H9 (cell line): Measurements from ENCODE around the gene ST8SIA5. TPM values are rescaled to one million over a fixed set of nuclear protein-coding genes. Genes with fewer than 3 reads are reported as not detected.

Experiments
- DNase-seq: peaks from one replicate; pipeline ENCODE4 v3.0.0-alpha.2; 2017
- H2AFZ ChIP-seq: one replicate; pipeline ENCODE4 v1.6.1; 2013; ENCODE audit warnings: mild to moderate bottlenecking, low read length, control low read depth, moderate library complexity
- H2AK5ac ChIP-seq: 2 replicates; pipeline ENCODE4 v1.6.1; 2013; ENCODE audit warnings: low read length, control low read depth, mixed read lengths; ENCODE audit not compliant: insufficient read length
- H2BK120ac ChIP-seq: one replicate; pipeline ENCODE4 v1.6.1; 2013; ENCODE audit warnings: low read depth, mild to moderate bottlenecking, low read length, control low read depth, inconsistent platforms; ENCODE audit not compliant: poor library complexity, severe bottlenecking
- H2BK12ac ChIP-seq: 2 replicates; pipeline ENCODE4 v1.6.1; 2013; ENCODE audit warnings: low read length, control low read depth, mixed read lengths, low read depth; ENCODE audit not compliant: insufficient read length
- H2BK15ac ChIP-seq: 2 replicates; pipeline ENCODE4 v1.6.1; 2013; ENCODE audit warnings: low read depth, low read length, control low read depth
- H2BK20ac ChIP-seq: one replicate; pipeline ENCODE4 v1.6.1; 2013; ENCODE audit warnings: low read depth, mild to moderate bottlenecking, low read length, control low read depth, inconsistent platforms; ENCODE audit not compliant: poor library complexity, severe bottlenecking
- H2BK5ac ChIP-seq: 2 replicates; pipeline ENCODE4 v1.6.1; 2013; ENCODE audit warnings: low read length, control low read depth, mixed read lengths; ENCODE audit not compliant: insufficient read length
- H3K14ac ChIP-seq: 2 replicates; pipeline ENCODE4 v1.6.1; 2013; ENCODE audit warnings: low read length, control low read depth; ENCODE audit not compliant: insufficient read depth
- H3K18ac ChIP-seq: 2 replicates; pipeline ENCODE4 v1.6.1; 2013; ENCODE audit warnings: low read depth, mild to moderate bottlenecking, mixed read lengths, low read length, control low read depth; ENCODE audit not compliant: insufficient read length
- H3K23ac ChIP-seq: 2 replicates; pipeline ENCODE4 v1.6.1; 2013; ENCODE audit warnings: low read length, control low read depth, mixed read lengths, low read depth; ENCODE audit not compliant: insufficient read length
- H3K23me2 ChIP-seq: 2 replicates; pipeline ENCODE4 v1.6.1; 2013; ENCODE audit warnings: low read depth, mild to moderate bottlenecking, mixed read lengths, low read length, control low read depth; ENCODE audit not compliant: insufficient read length, poor library complexity, severe bottlenecking
- H3K27ac ChIP-seq: 2 replicates; pipeline ENCODE4 v1.5.1; 2013; ENCODE audit warnings: low read length, control low read depth, mixed read lengths, low read depth; ENCODE audit not compliant: insufficient read length
- H3K27me3 ChIP-seq: 2 replicates; pipeline ENCODE4 v1.6.1; 2013; ENCODE audit warnings: low read length, control low read depth, inconsistent platforms; ENCODE audit not compliant: insufficient read depth
- H3K4ac ChIP-seq: 2 replicates; pipeline ENCODE4 v1.6.1; 2013; ENCODE audit warnings: low read depth, mild to moderate bottlenecking, control low read depth, inconsistent platforms, low read length, moderate library complexity
- H3K4me1 ChIP-seq: 2 replicates; pipeline ENCODE4 v1.6.1; 2013; ENCODE audit warnings: low read length, control low read depth, inconsistent platforms; ENCODE audit not compliant: insufficient read depth
- H3K4me2 ChIP-seq: 2 replicates; pipeline ENCODE4 v1.6.1; 2013; ENCODE audit warnings: low read length, control low read depth, mixed read lengths; ENCODE audit not compliant: insufficient read length, insufficient read depth
- H3K56ac ChIP-seq: 2 replicates; pipeline ENCODE4 v1.6.1; 2013; ENCODE audit warnings: low read depth, mild to moderate bottlenecking, mixed read lengths, low read length, control low read depth; ENCODE audit not compliant: insufficient read length
- H3K79me1 ChIP-seq: 2 replicates; pipeline ENCODE4 v1.6.1; 2013; ENCODE audit warnings: low read depth, mild to moderate bottlenecking, moderate library complexity, low read length, control low read depth, inconsistent platforms; ENCODE audit not compliant: insufficient read depth, poor library complexity, severe bottlenecking
- H3K79me2 ChIP-seq: 2 replicates; pipeline ENCODE4 v1.6.1; 2013; ENCODE audit warnings: low read length, control low read depth, inconsistent platforms; ENCODE audit not compliant: insufficient read depth
- H3K9ac ChIP-seq: 2 replicates; pipeline ENCODE4 v1.6.1; 2013; ENCODE audit warnings: low read length, control low read depth, mixed read lengths; ENCODE audit not compliant: insufficient read length; ENCODE audit errors: extremely low read depth
- H3K9me3 ChIP-seq: one replicate; pipeline ENCODE4 v1.6.1; 2013; ENCODE audit warnings: low read depth, low read length, inconsistent platforms; ENCODE audit not compliant: control insufficient read depth
- H3T11ph ChIP-seq: one replicate; pipeline ENCODE4 v1.6.1; 2013; ENCODE audit warnings: mild to moderate bottlenecking, low read length, control low read depth, inconsistent platforms
- H4K20me1 ChIP-seq: one replicate; pipeline ENCODE4 v1.6.1; 2013; ENCODE audit not compliant: control insufficient read depth, insufficient read length, insufficient read depth
- H4K5ac ChIP-seq: 2 replicates; pipeline ENCODE4 v1.6.1; 2013; ENCODE audit warnings: low read depth, mild to moderate bottlenecking, mixed read lengths, low read length, control low read depth; ENCODE audit not compliant: insufficient read length
- H4K8ac ChIP-seq: replicated peaks from 2 replicates; pipeline ENCODE4 v1.6.1; 2013; ENCODE audit warnings: low read length, control low read depth, mixed read lengths, low read depth; ENCODE audit not compliant: insufficient read length
- H4K91ac ChIP-seq: 2 replicates; pipeline ENCODE4 v1.6.1; 2013; ENCODE audit warnings: low read depth, mild to moderate bottlenecking, moderate library complexity, mixed read lengths, low read length, control low read depth; ENCODE audit not compliant: insufficient read length
- H3K27ac Mint-ChIP-seq, 3 experiments: 2 replicates in 2 of 3; 3 replicates in 1 of 3; pipeline ENCODE4 v1.8.0; 2020 to 2021; ENCODE audit warnings: mixed read lengths in 3 of 3, mild to moderate bottlenecking in 1 of 3, moderate library complexity in 1 of 3
- H3K27me3 Mint-ChIP-seq: 2 replicates; pipeline ENCODE4 v1.8.0; 2021; ENCODE audit warnings: low read depth, mild to moderate bottlenecking, moderate library complexity, mixed read lengths
- H3K36me3 Mint-ChIP-seq, 3 experiments: 2 replicates in 2 of 3; 3 replicates in 1 of 3; pipeline ENCODE4 v1.8.0; 2020 to 2021; ENCODE audit warnings: low read depth in 3 of 3, mixed read lengths in 3 of 3; ENCODE audit not compliant: insufficient read depth in 1 of 3
- H3K4me1 Mint-ChIP-seq, 2 experiments: 2 replicates each; pipeline ENCODE4 v1.8.0; 2020; ENCODE audit warnings: mixed read lengths in 2 of 2
- H3K4me3 Mint-ChIP-seq, 2 experiments: 2 replicates in 1 of 2; 3 replicates in 1 of 2; pipeline ENCODE4 v1.8.0; 2020 to 2021; ENCODE audit warnings: mild to moderate bottlenecking in 2 of 2, mixed read lengths in 2 of 2, moderate library complexity in 1 of 2
- H3K9me3 Mint-ChIP-seq, 2 experiments: 2 replicates in 1 of 2; 3 replicates in 1 of 2; pipeline ENCODE4 v1.8.0; 2020; ENCODE audit warnings: mild to moderate bottlenecking in 2 of 2, mixed read lengths in 2 of 2, moderate library complexity in 1 of 2
- WGBS: extraction: QIAGEN DNeasy Blood & Tissue Kit; methylation state at CpG from one replicate; pipeline ENCODE4 v1.1.7; 2013; ENCODE audit warnings: missing lambda C conversion rate, low lambda C conversion rate, mixed read lengths; ENCODE audit not compliant: insufficient read length; ENCODE audit errors: extremely low coverage; 5-methylcytosine and 5-hydroxymethylcytosine counted together
- total RNA-seq: library from RNA; stranded (reverse); gene quantifications from 2 replicates; pipeline ENCODE4 v1.2.1, GENCODE V29; 2021
- TF ChIP-seq, protein P1 (sequence below): fragments of 200-600 bp; sonication (generic); conservative IDR thresholded peaks from 3 replicates; pipeline ENCODE4 v1.8.0; 2021; ENCODE audit warnings: antibody characterized with exemption, mild to moderate bottlenecking

The ST8SIA5 gene
- total RNA-seq, 1 experiment from 2014 or later, result 0.63 TPM

DNA sequence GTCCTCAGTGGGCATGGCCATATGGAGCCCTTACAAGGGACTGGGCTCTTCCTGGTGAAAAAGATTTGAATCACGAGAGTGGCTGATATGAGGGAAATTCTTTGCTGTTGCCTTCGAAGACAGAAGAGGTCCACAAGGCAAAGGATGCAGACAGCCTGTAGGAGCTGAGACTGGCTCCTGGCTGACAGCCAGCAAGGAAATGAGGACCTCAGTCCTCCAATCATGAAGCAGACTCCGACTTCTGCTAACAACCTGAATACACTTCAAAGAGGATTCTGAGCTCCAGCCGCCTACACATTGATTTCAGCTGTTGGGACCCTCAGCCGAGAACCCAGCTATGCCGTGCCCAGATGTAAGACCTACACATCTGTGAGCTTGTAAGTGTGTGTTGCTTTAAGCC is 3.0 kb upstream of the ST8SIA5 start:
- no peak overlapping the region for H3K14ac ChIP-seq
- H3K4me1 ChIP-seq, result 0 out of 2 replicates have a peak, but pooled peaks cover 4% of the 10 kb centered on the region
- H3K9ac ChIP-seq, result no peak overlapping the region
- no peak overlapping the region for H3K4me3 Mint-ChIP-seq
- no peak overlapping the region for H2BK120ac ChIP-seq
- H3K27me3 ChIP-seq, result peaks cover 25% of the 10 kb centered on the region
- no peak overlapping the region for H3K27ac Mint-ChIP-seq
- DNase-seq, result no peak
- no peaks in the 10 kb centered on the region for H3K79me1 ChIP-seq
- H4K8ac ChIP-seq, result no peak overlapping the region
- no peak overlapping the region for H3K18ac ChIP-seq
- no peak overlapping the region for H2AK5ac ChIP-seq
- H3K36me3 Mint-ChIP-seq, result no peaks in the 10 kb centered on the region
- no peaks in the 10 kb centered on the region for H3K9me3 ChIP-seq
- H3K4ac ChIP-seq, result no peak overlapping the region
- no peak overlapping the region for H3K23ac ChIP-seq
- H3K4me1 Mint-ChIP-seq, result peaks cover 22 to 23% of the 10 kb centered on the region in 2 experiments
- H3K27ac ChIP-seq, result no peak overlapping the region
- no peak overlapping the region for H4K91ac ChIP-seq
- no peaks in the 10 kb centered on the region for H3K79me2 ChIP-seq
- peaks cover 15% of the 10 kb centered on the region for H3K23me2 ChIP-seq
- peaks cover 83% of the 10 kb centered on the region for H3K27me3 Mint-ChIP-seq
- H3K56ac ChIP-seq, result no peak overlapping the region
- H3K9me3 Mint-ChIP-seq, result no peaks in the 10 kb centered on the region
- H4K20me1 ChIP-seq, result no peaks in the 10 kb centered on the region
- H3T11ph ChIP-seq, result no peak overlapping the region
- TF ChIP-seq, protein P1, sequence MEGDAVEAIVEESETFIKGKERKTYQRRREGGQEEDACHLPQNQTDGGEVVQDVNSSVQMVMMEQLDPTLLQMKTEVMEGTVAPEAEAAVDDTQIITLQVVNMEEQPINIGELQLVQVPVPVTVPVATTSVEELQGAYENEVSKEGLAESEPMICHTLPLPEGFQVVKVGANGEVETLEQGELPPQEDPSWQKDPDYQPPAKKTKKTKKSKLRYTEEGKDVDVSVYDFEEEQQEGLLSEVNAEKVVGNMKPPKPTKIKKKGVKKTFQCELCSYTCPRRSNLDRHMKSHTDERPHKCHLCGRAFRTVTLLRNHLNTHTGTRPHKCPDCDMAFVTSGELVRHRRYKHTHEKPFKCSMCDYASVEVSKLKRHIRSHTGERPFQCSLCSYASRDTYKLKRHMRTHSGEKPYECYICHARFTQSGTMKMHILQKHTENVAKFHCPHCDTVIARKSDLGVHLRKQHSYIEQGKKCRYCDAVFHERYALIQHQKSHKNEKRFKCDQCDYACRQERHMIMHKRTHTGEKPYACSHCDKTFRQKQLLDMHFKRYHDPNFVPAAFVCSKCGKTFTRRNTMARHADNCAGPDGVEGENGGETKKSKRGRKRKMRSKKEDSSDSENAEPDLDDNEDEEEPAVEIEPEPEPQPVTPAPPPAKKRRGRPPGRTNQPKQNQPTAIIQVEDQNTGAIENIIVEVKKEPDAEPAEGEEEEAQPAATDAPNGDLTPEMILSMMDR, result no peak
- H2BK20ac ChIP-seq, result no peak overlapping the region
- no peak overlapping the region for H2BK5ac ChIP-seq
- no peak overlapping the region for H2BK15ac ChIP-seq
- H3K4me2 ChIP-seq, result no peak overlapping the region
- no peak overlapping the region for H4K5ac ChIP-seq
- WGBS, result no CpG with 5 or more reads among the region's 6 CpGs
- no peak overlapping the region for H2BK12ac ChIP-seq
- H2AFZ ChIP-seq, result no peak overlapping the region
